G401.6 (cell line): ENCODE measurements around the gene GALNT17.
"Not testable (repeated sequence)": the region's sequence is repeated elsewhere in the genome, so short reads cannot be mapped to it uniquely, and the experiment has no call there.

Experiments used
- FAIRE-seq: peaks from 2 replicates; lab custom pipeline; 2012; peaks lifted over from hg19 to GRCh38; lab: Jason Lieb, UNC

GALNT17 gene

DNA sequence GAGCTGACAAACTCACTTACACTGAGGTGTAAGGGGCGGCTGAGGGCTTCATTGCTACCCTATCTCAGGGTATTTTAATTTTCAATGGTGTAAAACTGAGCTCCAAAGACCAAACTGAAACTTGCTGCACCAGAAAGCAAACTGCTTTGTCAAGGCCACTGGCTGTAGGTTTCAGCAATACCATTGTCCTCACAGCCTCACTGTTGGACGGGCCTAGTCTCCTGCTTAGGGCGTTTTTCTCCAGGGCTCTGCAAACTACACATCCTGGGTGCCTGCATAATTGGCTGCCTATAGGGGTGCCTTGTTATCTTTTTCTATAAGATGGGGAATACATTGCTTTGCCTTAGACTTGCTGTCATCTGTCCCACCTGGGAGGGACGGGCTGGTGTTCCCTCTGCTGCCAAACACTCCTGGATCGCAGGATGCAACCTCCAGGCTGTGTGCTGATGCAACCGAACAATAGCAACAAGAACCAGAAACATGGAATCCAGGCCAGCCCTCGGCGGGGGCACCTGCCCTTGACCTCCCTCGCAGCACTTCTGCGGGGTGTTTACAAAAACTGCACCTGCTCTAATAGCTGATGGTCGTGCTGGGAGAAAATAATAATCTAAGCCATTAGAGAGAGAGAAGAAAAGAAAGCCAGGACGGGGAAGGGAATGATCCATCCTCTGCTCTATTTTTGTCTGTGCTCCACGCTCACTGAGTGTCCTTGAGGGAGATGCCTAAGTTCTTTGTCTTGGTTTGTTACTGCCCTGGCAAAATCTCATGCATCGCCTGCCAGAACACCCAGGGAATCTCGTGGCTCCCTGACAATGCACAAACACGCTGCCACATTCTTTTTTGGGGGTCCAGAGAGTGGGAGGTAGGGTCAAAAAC is 104.5 kb downstream of the GALNT17 start:
- no peak for FAIRE-seq

- FAIRE-seq, result no peak
These were observed 106.0 kb downstream of the GALNT17 start for GRCh38 chr7:71237945-71238344.

DNA sequence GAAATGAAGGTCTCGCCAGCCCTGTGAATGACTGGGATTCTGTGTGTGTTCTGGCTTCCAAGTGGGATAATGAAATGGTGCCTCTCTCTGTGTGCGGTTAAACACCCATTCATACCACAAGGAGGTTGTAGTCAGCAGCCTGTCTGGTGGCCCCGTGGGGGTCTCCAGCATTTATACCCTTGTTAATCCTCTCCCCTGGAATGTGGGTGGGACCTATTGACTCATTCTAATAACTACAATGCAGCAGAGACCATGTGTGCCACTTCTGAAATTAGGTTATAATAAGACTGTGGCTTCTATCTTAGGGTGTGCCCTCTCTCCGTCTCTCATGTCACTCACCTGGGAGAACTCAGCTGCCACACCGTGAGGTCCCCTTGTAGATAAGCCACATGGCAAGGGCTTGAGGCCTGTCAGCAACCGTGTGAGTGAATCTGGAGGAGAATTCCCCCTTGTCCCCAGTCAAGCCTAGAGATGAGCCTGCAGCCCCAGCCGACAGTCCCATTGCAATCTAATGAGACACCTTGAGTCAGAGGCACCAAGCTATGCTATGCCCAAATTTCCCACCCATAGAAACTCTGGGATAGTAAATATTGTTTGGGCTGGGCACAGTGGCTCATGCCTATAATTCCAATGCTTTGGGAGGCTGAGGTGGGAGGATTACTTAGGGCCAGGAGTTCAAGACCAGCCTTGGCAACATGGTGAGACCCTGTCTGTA is 106.8 kb downstream of the GALNT17 start:
- FAIRE-seq, result no peak

DNA sequence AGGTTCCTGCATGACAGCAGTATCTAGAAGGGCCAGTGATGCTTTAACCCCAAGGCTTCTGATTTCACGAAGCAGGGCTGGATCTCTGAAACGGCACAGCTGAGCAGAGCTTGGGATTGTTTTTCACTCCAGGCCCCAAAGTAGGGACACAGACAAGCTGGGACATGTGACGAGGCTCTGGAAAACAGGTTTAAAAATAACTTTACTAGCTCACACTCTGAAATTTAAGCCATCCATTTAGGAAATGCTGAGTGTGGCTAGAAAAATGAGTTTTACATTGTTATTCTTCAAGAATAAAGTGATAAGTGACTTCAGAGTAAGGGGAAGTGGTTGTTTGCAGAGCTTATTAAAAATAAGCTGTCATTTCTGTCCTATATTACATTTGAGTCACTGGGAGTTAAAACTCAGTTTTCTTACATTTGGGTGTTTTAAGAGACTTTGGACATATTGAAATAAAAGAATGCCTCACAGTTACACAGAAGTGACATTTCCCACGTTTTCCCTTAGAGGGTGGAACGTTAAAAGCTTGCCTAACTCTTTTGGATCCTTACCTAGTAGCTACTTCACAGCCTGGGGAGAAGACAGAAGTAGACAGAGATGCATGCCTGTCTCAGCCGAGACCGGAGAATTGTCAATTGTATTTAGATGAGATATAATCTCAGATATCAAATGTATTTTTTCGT is 107.8 kb downstream of the GALNT17 start:
- no peak for FAIRE-seq

- FAIRE-seq, result no peak
These were observed 111.9 kb downstream of the GALNT17 start for GRCh38 chr7:71243736-71244410.

- no peak for FAIRE-seq
These were observed 113.1 kb downstream of the GALNT17 start for GRCh38 chr7:71245038-71245437.

- FAIRE-seq, result no peak
These were observed 119.8 kb downstream of the GALNT17 start for GRCh38 chr7:71251706-71252105.

DNA sequence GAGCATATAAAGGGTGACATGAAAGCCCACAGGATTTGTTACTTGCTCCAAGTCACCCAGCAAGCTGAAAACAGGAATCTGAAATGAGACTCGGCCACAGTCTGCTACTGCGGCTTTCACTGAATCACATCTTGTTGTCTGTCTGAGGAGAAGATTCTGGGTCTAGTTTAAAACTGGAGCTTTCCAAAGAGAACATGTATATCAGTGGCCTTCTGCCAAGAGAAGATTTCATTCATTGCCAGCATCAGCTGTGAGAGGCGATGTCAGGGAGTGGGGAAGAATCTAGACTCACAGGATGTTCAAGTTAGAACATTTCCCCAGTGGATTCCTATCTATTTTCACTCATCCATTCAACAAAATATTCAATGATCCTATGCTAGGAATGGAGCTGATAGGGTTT is 122.8 kb downstream of the GALNT17 start:
- no peak for FAIRE-seq

GRCh38 chr7:71255537-71256178 is 123.7 kb downstream of the GALNT17 start:
- no peak for FAIRE-seq

DNA sequence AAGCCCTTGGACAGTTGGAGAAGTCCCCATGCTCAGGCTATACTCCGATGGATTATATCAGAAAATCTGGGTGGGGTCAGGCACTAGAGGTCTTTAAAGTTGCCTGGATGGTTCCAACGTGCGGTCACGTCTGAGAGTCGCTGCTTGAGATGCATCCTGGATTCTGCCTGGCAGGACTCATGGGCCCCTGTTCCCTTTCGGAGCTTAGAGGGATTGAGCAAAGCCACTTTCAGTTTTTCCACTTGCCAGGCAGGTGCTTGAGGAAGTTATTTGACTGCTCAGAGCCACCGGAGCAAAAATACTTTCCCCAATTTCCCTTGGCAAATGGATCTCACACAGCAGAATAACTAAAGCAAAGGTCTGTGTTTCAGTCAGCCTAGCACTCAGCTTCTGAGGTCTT is 129.1 kb downstream of the GALNT17 start:
- FAIRE-seq, result no peak

- FAIRE-seq, result not testable (repeated sequence)
These were observed 130.9 kb downstream of the GALNT17 start for GRCh38 chr7:71262834-71263233.

GRCh38 chr7:71264005-71264404 is 132.1 kb downstream of the GALNT17 start:
- FAIRE-seq, result no peak

- FAIRE-seq, result no peak
These were observed 135.0 kb downstream of the GALNT17 start for GRCh38 chr7:71266912-71267311.

GRCh38 chr7:71267734-71268469 is 136.0 kb downstream of the GALNT17 start:
- no peak for FAIRE-seq

DNA sequence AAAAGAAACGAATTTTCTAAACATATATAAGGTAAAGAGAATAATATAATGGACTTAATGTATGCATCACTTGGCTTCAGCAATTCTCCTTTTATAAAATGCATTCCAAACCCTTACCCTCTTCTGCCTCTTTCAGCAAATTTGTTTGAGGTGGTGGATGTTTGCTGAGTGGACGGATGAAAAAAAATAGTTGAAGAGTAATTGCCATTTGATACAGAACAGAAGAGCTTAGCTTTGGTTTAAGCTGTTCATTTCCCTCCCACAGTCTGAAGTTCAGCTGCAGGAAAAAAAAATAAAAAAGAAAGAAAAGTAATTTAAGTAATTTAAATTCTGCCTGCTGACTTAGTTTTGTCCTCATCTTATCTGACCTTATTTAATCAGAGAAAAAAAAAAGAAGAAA is 138.6 kb downstream of the GALNT17 start:
- FAIRE-seq, result no peak

- no peak for FAIRE-seq
These were observed 139.3 kb downstream of the GALNT17 start for GRCh38 chr7:71271203-71271602.

- FAIRE-seq, result no peak
These were observed 140.9 kb downstream of the GALNT17 start for GRCh38 chr7:71272509-71273490.

DNA sequence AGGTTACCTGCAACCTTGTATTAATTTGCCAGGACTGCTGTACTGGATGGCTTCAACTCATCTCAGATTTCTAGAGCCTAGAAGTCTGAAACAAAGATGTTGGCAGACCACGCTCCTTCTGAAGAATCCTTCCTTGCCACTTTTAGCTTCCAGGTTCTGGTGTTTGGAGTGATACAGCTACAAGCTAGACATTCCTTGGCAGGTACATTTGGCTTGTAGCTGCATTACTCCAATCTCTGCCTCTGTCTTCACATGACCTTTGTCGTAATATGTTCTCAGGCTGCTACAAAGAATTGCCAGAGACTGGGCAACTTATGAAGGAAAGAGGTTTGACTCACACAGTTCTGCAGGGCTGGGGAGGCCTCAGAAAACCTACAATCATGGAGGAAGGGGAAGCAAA is 146.3 kb downstream of the GALNT17 start:
- no peak for FAIRE-seq

- no peak for FAIRE-seq
These were observed 149.3 kb downstream of the GALNT17 start for GRCh38 chr7:71281261-71281660.

- no peak for FAIRE-seq
These were observed 151.9 kb downstream of the GALNT17 start for GRCh38 chr7:71283802-71284201.
